GM23338 (cell line): Measurements from ENCODE around the gene SYTL1.

Experiments used
- CREB1 ChIP-seq: fragments of 250-450 bp; sonication (Bioruptor Pico); IDR thresholded peaks from 2 replicates; pipeline ENCODE4 v1.5.0; 2020; ENCODE audit warnings: low read depth, mild to moderate bottlenecking, moderate library complexity
- CTCF ChIP-seq, 2 experiments: fragments of 200-600 bp in 1 of 2; sonication (generic) in 1 of 2; conservative IDR thresholded peaks; 2 replicates each; pipeline versions ENCODE4 v1.5.1 to v1.6.1; 2016 to 2017; ENCODE audit warnings: antibody characterized with exemption in 2 of 2, low read depth in 2 of 2, mild to moderate bottlenecking in 2 of 2, moderate library complexity in 1 of 2
- ETS1 ChIP-seq: IDR thresholded peaks from 2 replicates; pipeline ENCODE4 v1.6.1; 2016; ENCODE audit warnings: antibody characterized with exemption
- EZH2 ChIP-seq: fragments of 200-600 bp; sonication (generic); IDR thresholded peaks from one replicate; pipeline ENCODE4 v1.8.0; 2017; ENCODE audit warnings: antibody characterized with exemption, mild to moderate bottlenecking, low read depth; ENCODE audit not compliant: unreplicated experiment
- EZH2phosphoT487 ChIP-seq: fragments of 200-600 bp; sonication (generic); IDR thresholded peaks from one replicate; pipeline ENCODE4 v1.8.1; 2018; ENCODE audit warnings: antibody characterized with exemption; ENCODE audit not compliant: unreplicated experiment
- JUNB ChIP-seq: IDR thresholded peaks from one replicate; pipeline ENCODE4 v1.6.1; 2016; ENCODE audit warnings: antibody characterized with exemption; ENCODE audit not compliant: unreplicated experiment
- NANOG ChIP-seq: IDR thresholded peaks from 2 replicates; pipeline ENCODE4 v1.6.1; 2016; ENCODE audit warnings: antibody characterized with exemption, borderline replicate concordance
- POLR2AphosphoS5 ChIP-seq: IDR thresholded peaks from 2 replicates; pipeline ENCODE4 v1.6.1; 2016; ENCODE audit warnings: antibody characterized with exemption, low read depth
- REST ChIP-seq: IDR thresholded peaks from one replicate; pipeline ENCODE4 v1.6.1; 2018; ENCODE audit warnings: antibody characterized with exemption; ENCODE audit not compliant: unreplicated experiment
- ZNF114 ChIP-seq: fragments of 250-450 bp; sonication (Bioruptor Pico); IDR thresholded peaks from 2 replicates; pipeline ENCODE4 v1.5.0; 2020; ENCODE audit warnings: mild to moderate bottlenecking, moderate library complexity
- ZNF331 ChIP-seq: fragments of 250-450 bp; sonication (Bioruptor Pico); IDR thresholded peaks from 2 replicates; pipeline ENCODE4 v1.5.0; 2020; ENCODE audit warnings: low read depth, mild to moderate bottlenecking, moderate library complexity

- peak; percentile 65 to 85 for TF ChIP-seq CTCF (conservative IDR thresholded peaks at IDR 0.05; ENCODE audit: low read depth in 2 of 2)
- TF ChIP-seq POLR2AphosphoS5 = no peak
- no peak for TF ChIP-seq REST
- TF ChIP-seq JUNB = no peak
- TF ChIP-seq EZH2 = no peak
- TF ChIP-seq EZH2phosphoT487 = no peak
- no peak for TF ChIP-seq ZNF331 (CRISPR knock-in tag)
- no peak for TF ChIP-seq CREB1 (CRISPR knock-in tag)
- no peak for TF ChIP-seq NANOG
- TF ChIP-seq ETS1 = no peak
- no peak for TF ChIP-seq ZNF114
Observed at GRCh38 chr1:27296773-27297291, 45.0 kb upstream of the SYTL1 start.
